DOHH2 (cell line): ENCODE data around the gene IRF2BP2.

Source experiments
- EZH2phosphoT487 ChIP-seq: fragments of 200-600 bp; sonication (generic); IDR thresholded peaks from 2 replicates; pipeline ENCODE4 v1.6.1; 2017; ENCODE audit warnings: borderline replicate concordance, mild to moderate bottlenecking, antibody characterized with exemption, low read length, moderate library complexity, mixed read lengths
- TF ChIP-seq, protein P1 (sequence below): fragments of 200-600 bp; sonication (generic); IDR thresholded peaks from one replicate; pipeline ENCODE4 v1.5.1; 2014; ENCODE audit warnings: antibody characterized with exemption, mild to moderate bottlenecking, low read depth, low read length; ENCODE audit not compliant: poor library complexity, severe bottlenecking

DNA sequence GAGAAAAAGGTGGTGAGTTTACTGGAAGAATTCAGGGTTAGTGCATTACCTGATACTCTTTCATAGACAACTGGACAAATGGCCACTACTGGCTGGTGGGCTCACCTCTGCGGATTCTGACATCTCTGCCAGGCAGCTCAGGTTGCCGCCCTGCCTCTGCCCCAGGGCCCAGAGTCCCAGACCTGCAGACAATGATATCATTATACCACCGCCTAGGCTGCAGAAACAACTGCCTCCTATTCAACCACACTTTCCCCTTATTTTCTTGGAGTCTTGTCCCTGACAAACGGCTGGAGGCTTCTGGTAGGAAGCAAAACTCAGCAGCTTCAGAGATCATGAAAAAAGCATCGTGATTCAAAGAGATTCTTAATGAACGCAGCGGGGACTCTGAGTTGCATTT, 37.0 kb downstream of the IRF2BP2 start:
- TF ChIP-seq, protein P1, sequence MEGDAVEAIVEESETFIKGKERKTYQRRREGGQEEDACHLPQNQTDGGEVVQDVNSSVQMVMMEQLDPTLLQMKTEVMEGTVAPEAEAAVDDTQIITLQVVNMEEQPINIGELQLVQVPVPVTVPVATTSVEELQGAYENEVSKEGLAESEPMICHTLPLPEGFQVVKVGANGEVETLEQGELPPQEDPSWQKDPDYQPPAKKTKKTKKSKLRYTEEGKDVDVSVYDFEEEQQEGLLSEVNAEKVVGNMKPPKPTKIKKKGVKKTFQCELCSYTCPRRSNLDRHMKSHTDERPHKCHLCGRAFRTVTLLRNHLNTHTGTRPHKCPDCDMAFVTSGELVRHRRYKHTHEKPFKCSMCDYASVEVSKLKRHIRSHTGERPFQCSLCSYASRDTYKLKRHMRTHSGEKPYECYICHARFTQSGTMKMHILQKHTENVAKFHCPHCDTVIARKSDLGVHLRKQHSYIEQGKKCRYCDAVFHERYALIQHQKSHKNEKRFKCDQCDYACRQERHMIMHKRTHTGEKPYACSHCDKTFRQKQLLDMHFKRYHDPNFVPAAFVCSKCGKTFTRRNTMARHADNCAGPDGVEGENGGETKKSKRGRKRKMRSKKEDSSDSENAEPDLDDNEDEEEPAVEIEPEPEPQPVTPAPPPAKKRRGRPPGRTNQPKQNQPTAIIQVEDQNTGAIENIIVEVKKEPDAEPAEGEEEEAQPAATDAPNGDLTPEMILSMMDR, result no peak
- no peak for TF ChIP-seq EZH2phosphoT487
